Articular chondrocyte of knee joint (primary cell): Measurements from ENCODE around the gene KMT2B. TPM values are rescaled to one million over a fixed set of nuclear protein-coding genes. Genes with fewer than 3 reads are reported as not detected.

Experiments used
- total RNA-seq: library from RNA; depleted of rRNA; stranded (reverse); fragments of >200 nt; gene quantifications from 2 replicates; pipeline ENCODE4 v1.2.3, GENCODE V29; 2012

Gene KMT2B, protein sequence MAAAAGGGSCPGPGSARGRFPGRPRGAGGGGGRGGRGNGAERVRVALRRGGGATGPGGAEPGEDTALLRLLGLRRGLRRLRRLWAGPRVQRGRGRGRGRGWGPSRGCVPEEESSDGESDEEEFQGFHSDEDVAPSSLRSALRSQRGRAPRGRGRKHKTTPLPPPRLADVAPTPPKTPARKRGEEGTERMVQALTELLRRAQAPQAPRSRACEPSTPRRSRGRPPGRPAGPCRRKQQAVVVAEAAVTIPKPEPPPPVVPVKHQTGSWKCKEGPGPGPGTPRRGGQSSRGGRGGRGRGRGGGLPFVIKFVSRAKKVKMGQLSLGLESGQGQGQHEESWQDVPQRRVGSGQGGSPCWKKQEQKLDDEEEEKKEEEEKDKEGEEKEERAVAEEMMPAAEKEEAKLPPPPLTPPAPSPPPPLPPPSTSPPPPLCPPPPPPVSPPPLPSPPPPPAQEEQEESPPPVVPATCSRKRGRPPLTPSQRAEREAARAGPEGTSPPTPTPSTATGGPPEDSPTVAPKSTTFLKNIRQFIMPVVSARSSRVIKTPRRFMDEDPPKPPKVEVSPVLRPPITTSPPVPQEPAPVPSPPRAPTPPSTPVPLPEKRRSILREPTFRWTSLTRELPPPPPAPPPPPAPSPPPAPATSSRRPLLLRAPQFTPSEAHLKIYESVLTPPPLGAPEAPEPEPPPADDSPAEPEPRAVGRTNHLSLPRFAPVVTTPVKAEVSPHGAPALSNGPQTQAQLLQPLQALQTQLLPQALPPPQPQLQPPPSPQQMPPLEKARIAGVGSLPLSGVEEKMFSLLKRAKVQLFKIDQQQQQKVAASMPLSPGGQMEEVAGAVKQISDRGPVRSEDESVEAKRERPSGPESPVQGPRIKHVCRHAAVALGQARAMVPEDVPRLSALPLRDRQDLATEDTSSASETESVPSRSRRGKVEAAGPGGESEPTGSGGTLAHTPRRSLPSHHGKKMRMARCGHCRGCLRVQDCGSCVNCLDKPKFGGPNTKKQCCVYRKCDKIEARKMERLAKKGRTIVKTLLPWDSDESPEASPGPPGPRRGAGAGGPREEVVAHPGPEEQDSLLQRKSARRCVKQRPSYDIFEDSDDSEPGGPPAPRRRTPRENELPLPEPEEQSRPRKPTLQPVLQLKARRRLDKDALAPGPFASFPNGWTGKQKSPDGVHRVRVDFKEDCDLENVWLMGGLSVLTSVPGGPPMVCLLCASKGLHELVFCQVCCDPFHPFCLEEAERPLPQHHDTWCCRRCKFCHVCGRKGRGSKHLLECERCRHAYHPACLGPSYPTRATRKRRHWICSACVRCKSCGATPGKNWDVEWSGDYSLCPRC (N-terminal part only)
- 5.7 and 6.0 TPM in 2 replicates for total RNA-seq

DNA sequence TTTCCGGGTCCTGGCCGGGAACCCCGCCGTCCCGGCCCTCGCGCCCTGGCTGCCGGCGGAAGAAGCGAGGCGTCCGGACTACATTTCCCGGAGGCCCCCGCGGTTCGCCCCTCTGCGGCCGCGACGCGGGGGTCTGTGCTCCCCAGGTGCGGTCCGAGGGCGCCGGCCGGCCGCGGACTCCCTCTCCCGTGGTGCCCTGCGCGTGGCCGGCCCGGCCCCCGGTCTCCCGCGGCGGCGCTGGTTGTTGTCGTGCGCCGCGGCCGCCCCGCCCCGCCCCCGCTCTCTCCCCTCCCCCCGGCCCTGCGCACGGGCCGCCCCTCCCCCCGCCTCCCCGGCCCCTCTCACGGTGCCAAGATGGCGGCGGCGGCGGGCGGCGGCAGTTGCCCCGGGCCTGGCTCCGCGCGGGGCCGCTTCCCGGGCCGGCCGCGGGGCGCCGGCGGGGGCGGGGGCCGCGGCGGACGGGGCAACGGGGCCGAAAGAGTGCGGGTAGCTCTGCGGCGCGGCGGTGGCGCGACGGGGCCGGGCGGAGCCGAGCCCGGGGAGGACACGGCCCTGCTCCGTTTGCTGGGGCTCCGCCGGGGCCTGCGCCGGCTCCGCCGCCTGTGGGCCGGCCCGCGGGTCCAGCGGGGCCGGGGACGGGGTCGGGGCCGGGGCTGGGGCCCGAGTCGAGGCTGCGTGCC is at the start of gene KMT2B:
TSS of gene KMT2B (plus strand) at position 339 of the 680 bp plus-strand sequence. CDS start at position 355, 16 bp downstream.

DNA sequence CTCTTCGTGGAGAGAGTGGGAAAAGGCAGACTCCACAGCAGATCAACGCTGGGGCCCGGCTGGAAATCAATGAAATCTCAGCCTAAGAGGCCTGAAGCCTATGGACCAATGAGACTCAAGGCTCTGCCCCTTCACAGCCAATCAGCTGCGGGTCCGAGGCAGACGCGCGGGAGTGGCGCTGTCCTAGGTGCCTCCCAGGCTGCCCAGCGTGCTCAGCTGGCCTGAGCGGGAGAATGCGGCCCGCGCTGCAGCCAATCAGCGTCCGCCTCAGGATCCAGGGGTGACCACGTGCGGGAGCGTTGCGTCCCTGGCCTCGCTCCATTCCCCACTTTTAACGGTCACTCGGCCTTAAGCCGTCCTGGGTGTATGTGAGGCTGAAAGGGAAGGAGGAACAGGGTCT is 13.6 kb upstream of the KMT2B start, which contains the start of gene ZBTB32:
TSS of gene ZBTB32 (plus strand) at position 341 of the 400 bp plus-strand sequence. CDS start 10,069 bp downstream, outside the sequence.

DNA sequence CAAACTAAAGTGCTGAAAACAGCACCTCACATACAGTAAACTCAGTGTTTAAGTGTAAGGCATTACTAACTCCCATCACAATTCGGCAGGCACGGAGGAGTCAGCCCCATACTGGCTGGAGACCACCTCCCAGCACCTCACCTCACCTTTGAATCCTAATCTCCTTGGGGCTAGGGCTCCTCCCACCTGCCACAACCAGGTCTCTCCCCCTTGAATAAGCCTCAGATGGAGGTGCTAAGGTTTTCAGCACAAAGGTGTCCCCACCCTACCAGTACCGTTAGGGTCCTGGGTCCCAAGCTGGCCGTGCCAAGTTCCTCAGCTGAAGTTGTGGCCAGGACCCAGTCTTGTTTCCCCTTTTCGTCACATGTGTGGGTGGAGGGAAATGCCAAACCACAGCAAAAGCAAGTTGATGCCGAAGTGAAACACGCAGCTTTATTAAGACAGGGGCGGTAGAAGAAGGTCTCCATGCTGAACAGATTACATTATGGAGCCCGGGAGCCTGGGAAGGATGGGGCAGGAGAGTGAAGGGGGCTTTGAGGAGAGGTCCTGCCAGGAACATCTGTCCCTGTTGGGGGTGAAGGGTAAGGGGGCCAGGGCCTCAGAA is 24.4 kb downstream of the KMT2B start, which contains the start of gene IGFLR1:
TSS of gene IGFLR1 (minus strand) at position 332 of the 604 bp plus-strand sequence. CDS start 1,272 bp downstream, outside the sequence.

DNA sequence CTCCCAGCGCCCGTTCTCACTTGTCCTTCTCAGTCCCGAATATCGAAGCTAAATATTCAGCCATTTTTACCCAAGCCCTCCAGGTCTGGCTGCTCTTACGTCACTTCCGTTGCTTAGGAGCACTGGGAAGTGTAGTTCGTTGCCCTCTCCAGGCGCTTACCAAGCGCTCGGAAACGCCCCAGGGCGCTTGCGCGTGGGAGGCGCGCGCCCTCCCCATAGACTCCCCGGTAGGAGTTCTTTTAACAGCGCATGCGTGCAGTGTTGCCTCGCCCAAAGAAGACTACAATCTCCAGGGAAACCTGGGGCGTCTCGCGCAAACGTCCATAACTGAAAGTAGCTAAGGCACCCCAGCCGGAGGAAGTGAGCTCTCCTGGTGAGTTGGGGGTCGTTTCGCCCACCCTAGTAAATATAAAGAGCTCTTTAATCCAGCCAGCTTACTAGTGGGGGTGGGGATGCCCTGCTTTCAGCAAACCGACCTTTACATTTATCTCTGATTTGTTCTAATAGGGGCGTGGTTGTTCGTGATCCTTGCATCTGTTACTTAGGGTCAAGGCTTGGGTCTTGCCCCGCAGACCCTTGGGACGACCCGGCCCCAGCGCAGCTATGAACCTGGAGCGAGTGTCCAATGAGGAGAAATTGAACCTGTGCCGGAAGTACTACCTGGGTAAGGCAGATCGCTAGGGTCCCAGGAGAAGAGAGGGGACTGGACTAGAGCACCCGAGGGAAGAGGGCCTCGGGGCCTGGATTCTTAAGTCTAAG is 27.7 kb downstream of the KMT2B start, which contains the start of the genes PSENEN and U2AF1L4:
TSS of gene PSENEN (plus strand) at position 324 of the 759 bp plus-strand sequence. CDS start at position 604, 280 bp downstream.
TSS of gene U2AF1L4 (minus strand) at position 91 of the 759 bp plus-strand sequence. CDS start at position 64, 27 bp downstream.

DNA sequence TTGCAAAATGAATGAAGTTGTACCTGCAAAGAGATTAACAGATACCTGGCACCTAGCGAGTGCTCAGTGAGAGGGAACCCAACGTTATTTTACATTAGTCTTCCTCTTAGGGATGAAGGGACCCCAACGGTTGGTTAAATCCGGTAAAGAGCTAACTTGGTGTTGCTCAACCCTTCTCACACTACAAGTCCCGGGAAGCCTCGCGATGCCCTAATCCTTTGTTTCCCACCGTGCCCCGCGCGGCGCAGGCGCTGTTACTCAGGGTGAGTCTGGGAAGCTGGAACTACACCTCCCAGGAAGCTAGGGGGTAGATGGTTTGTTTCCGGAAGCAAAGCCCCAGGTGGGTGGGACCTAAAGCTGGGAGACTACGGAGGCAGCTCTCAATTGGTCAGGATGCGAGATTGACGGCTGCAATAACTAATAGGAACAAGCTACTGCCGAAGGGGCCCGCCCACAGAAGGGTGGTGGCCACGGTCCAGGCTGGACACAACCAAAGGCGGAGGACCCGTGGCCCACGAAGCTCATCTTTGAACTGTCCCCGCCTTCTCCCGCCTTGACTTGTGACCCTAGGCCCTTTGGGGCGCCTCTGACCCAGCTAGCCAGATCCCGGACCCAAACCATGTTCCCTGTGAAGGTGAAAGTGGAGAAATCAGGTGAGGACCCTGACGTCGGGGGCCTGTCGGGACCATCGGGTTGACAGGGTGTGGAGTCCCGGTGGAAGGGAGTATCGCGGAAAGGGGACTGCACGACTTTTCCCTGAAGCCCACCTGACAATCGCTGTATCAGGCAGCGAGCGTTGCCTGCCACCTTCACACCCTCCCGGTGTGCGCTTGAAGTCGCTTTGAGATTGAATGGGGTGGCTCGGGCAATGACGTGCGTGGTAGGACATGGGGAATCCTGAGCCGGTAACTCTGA is 30.6 kb downstream of the KMT2B start, which contains the start of gene LIN37:
TSS of gene LIN37 (plus strand) at position 471 of the 915 bp plus-strand sequence. CDS start at position 620, 149 bp downstream.

DNA sequence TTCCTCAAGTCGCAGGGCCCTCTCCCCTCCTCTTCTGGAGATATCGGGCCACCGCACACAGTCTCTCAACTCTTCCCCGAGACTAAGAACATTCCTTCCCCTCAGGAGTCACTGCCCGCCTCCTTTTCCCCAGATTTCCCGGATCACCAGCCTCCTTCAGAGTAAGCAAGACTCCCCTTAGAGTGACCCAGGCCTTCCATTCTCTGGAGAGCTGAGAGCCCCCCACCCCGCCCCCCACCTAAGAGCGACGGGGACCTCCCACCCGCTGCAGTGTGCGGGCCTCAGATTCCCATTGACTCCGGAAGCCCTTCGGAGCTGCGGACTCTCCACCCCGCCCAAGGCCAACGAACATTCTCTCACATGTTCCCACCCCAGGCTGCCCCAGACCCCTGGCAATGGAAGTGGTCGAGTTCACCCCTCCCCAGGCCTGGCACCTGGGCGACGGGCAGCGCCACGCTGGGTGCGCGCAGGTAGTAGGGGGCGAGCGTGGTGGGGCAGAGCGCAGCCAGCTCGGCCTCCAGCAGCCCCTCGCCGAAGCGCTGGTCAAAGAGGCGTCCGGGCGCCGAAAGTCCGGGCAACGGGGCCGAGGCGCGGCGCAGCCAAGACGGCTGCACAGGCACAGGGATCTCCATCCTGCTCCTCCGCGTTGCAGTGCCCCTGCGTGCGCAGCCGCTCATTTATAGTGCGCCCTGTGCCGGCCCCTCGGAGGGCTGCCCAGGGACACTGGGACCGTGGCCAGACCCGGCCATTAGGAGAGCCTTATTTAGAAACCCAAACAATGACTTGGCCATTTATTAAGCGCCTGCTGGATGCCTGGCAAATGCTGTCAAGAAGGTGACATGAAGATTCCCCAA is 38.8 kb downstream of the KMT2B start, which contains the start of gene HSPB6:
TSS of gene HSPB6 (minus strand) at position 653 of the 854 bp plus-strand sequence. CDS start at position 632, 21 bp downstream.

DNA sequence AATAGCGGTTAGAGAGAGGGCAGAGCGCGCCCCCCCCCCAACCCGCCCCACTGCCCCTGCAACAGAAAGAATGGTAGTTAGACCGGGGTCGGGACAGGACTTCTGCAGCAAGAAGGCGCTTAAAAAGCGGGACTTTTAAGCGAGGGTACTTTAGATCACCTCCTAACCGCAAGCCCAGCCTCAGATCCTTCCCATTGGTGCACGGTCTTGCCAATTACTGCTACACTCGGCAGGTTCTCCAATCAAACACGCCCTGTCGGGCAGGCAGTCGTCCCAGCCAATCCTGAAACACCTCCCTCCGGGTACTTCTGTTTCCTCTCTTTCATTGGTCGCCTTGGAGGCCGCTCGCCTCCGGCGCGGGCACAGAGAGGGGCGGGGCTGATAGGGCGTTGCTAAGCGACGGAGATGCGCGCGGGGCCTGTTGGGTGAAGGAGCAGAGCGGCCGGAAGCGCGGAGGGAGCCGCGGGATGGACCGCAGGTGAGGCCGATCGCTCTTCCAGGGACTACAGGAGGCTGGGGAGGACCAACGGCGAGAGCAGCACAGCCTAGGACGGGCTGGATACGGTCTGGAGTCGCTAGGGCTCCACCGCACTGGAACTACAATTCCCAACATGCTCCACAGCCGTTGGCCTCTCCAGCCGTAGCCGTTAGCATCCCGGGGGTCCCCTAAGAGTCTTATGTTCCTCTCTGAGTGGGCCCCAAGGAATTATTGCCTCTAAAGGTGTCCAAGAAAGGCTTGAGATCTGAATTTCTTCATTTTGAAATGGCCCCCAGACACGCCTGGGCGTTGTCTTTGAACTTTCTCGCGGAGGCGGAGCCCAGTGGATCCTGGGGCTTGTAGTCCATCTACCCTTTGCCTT is 40.2 kb downstream of the KMT2B start, which contains the start of gene PROSER3:
TSS of gene PROSER3 (plus strand) at position 428 of the 860 bp plus-strand sequence. CDS start at position 468, 40 bp downstream.

DNA sequence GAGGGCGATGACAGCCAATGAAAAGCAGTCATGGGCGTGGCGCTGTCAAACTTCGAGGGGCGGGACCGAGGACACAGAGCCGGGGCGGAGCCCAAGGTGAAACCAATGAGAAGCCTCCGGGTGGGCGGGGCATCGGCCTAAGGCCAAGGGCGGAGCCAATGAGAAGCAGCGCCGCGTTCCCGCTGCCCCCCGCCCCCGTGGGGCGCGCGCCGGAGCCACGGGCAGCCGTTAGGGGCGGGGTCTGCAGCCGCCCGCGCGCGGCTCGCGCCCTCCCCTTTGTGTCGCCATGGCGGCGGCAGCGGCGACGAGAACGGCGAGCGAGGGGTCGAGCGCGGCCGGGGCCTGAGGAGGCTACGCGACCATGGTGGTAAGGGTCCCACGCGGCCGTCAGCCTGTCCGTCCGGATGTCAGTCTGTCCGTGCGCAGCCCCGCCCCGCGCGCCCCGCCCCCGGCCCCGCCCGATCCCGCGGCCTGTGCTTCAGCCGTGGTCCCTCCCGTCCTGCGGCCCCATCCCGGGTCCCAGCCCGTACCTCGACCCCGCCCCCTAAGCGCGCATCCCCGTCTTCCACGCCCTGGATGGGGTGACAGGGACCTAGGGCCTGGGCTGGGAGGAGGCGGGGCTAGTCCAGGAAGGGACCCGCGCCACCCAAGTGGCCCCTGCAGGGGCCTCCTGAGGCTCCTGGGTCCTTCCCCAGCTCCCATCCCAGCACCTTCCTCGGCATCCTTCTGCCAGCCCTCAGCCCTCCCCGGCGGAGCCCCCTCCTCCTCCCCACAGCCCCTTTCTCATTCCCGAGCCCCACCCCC is 57.7 kb downstream of the KMT2B start, which contains the start of gene ARHGAP33:
TSS of gene ARHGAP33 (plus strand) at position 267 of the 804 bp plus-strand sequence. CDS start at position 362, 95 bp downstream.

Other genes starting within 250 kb of the KMT2B start
- gene KRTDAP, start 227.5 kb upstream of the KMT2B start, total RNA-seq: not detected in 2 replicates
- gene DMKN, start 204.4 kb upstream of the KMT2B start, total RNA-seq: 12.1 and 21.0 TPM in 2 replicates
- 1.9 and 2.5 TPM in 2 replicates for gene SBSN, start 189.7 kb upstream of the KMT2B start, total RNA-seq
- gene GAPDHS, start 184.5 kb upstream of the KMT2B start, total RNA-seq: not detected in 2 replicates
- 46.9 and 60.5 TPM in 2 replicates for gene TMEM147, start 172.4 kb upstream of the KMT2B start, total RNA-seq
- gene ATP4A, start 154.3 kb upstream of the KMT2B start, total RNA-seq: not detected in 2 replicates
- not detected in 2 replicates for gene PMIS2, start 131.8 kb upstream of the KMT2B start, total RNA-seq
- 4.3 and 4.6 TPM in 2 replicates for gene HAUS5, start 105.3 kb upstream of the KMT2B start, total RNA-seq
- gene RBM42, start 89.0 kb upstream of the KMT2B start, total RNA-seq: 38.3 and 41.6 TPM in 2 replicates
- gene ETV2, start 76.3 kb upstream of the KMT2B start, total RNA-seq: 0.13 and 0.32 TPM in 2 replicates
- gene COX6B1, start 69.7 kb upstream of the KMT2B start, total RNA-seq: 183 and 279 TPM in 2 replicates
- not detected in 2 replicates for gene UPK1A, start 51.5 kb upstream of the KMT2B start, total RNA-seq
- not detected in 2 replicates for gene ZBTB32, start 13.4 kb upstream of the KMT2B start, total RNA-seq
- gene IGFLR1, start 24.4 kb downstream of the KMT2B start, total RNA-seq: 1.2 TPM in 2 replicates
- gene U2AF1L4, start 27.4 kb downstream of the KMT2B start, total RNA-seq: 4.8 and 9.5 TPM in 2 replicates
- gene PSENEN, start 27.6 kb downstream of the KMT2B start, total RNA-seq: 12.5 and 13.3 TPM in 2 replicates
- gene LIN37, start 30.6 kb downstream of the KMT2B start, total RNA-seq: 10.1 and 12.2 TPM in 2 replicates
- 34.6 and 52.4 TPM in 2 replicates for gene HSPB6, start 39.0 kb downstream of the KMT2B start, total RNA-seq
- gene PROSER3, start 40.2 kb downstream of the KMT2B start, total RNA-seq: 7.6 and 9.3 TPM in 2 replicates
- gene ARHGAP33, start 57.6 kb downstream of the KMT2B start, total RNA-seq: 1.3 and 2.4 TPM in 2 replicates
- not detected in 2 replicates for gene PRODH2, start 94.8 kb downstream of the KMT2B start, total RNA-seq
- not detected in 2 replicates for gene NPHS1, start 134.5 kb downstream of the KMT2B start, total RNA-seq
- under 0.01 TPM in 2 replicates for gene KIRREL2, start 138.9 kb downstream of the KMT2B start, total RNA-seq
- gene APLP1, start 150.6 kb downstream of the KMT2B start, total RNA-seq: 4.1 and 6.5 TPM in 2 replicates
- 6.3 TPM in 2 replicates for gene NFKBID, start 182.5 kb downstream of the KMT2B start, total RNA-seq
- 0.91 and 1.4 TPM in 2 replicates for gene HCST, start 184.5 kb downstream of the KMT2B start, total RNA-seq
- not detected in 2 replicates for gene TYROBP, start 190.3 kb downstream of the KMT2B start, total RNA-seq
- 3.2 and 5.9 TPM in 2 replicates for gene LRFN3, start 218.4 kb downstream of the KMT2B start, total RNA-seq